Prostate gland (tissue), 2 donors: ENCODE measurements around the gene PRKCI. TPM values are rescaled to one million over a fixed set of nuclear protein-coding genes. Genes with fewer than 3 reads are reported as not detected.

ENCODE experiments used
- DNase-seq: peaks from one replicate; pipeline ENCODE4 v3.0.0-alpha.2; 2019; ENCODE audit warnings: low spot score
- H3K27ac ChIP-seq, 2 donors: fragments of 200-600 bp; sonication (generic); 2 replicates each; pipeline ENCODE4 v1.5.1; 2017 to 2019
- H3K27me3 ChIP-seq: fragments of 200-600 bp; sonication (generic); replicated peaks from 2 replicates; pipeline ENCODE4 v1.5.1; 2019; ENCODE audit not compliant: insufficient read depth
- H3K36me3 ChIP-seq, 2 donors: fragments of 200-600 bp; sonication (generic); 1 replicate in 1 of 2; 2 replicates in 1 of 2; pipeline versions ENCODE4 v1.5.1 to v1.8.1; 2017 to 2019
- H3K4me1 ChIP-seq: fragments of 200-600 bp; sonication (generic); replicated peaks from 2 replicates; pipeline ENCODE4 v1.5.1; 2019
- H3K4me3 ChIP-seq, 2 donors: fragments of 200-600 bp; sonication (generic); 2 replicates each; pipeline ENCODE4 v1.5.1; 2017 to 2019
- H3K9me3 ChIP-seq: fragments of 200-600 bp; sonication (generic); 2 replicates; pipeline ENCODE4 v1.5.1; 2017
- CTCF ChIP-seq, 4 experiments: fragments of 200-600 bp in 2 of 4; fragments of 450-650 bp in 2 of 4; sonication (generic) in 2 of 4; IDR thresholded peaks; 1 replicate in 3 of 4; 2 replicates in 1 of 4; pipeline ENCODE4 v1.5.1; 2016 to 2019; ENCODE audit warnings: antibody characterized with exemption in 4 of 4, mild to moderate bottlenecking in 2 of 4, moderate library complexity in 2 of 4
- POLR2A ChIP-seq: fragments of 450-650 bp; IDR thresholded peaks from one replicate; pipeline ENCODE4 v1.6.1; 2016; ENCODE audit warnings: antibody characterized with exemption, mild to moderate bottlenecking
- POLR2AphosphoS5 ChIP-seq: sonication (generic); formaldehyde crosslinking; IDR thresholded peaks from one replicate; pipeline ENCODE4 v1.6.1; 2017; ENCODE audit warnings: antibody characterized with exemption
- WGBS: methylation state at CpG from one replicate; pipeline ENCODE4 v1.1.5; 2018; 5-methylcytosine and 5-hydroxymethylcytosine counted together
- intact Hi-C: fragments of 100-400 bp; cut with DNase I; formaldehyde crosslinking; loops from one replicate; pipeline ENCODE4 v1.14.2; 2022
- total RNA-seq, 2 donors: library from RNA; depleted of rRNA; stranded (reverse); fragments of >200 nt; gene quantifications; one replicate each; pipeline ENCODE4 v1.1.0, GENCODE V29; 2016

Gene PRKCI
- total RNA-seq, 2 donors from 2014 or later = 44.6 to 74.4 TPM

GRCh38 chr3:170225166-170225565, 2.9 kb downstream of the PRKCI start:
- TF ChIP-seq CTCF (IDR thresholded peaks at IDR 0.05) (no peak), POLR2AphosphoS5 (no peak), POLR2A (no peak)
- no peaks in the 10 kb centered on the region for H3K27me3 ChIP-seq
- no peaks in the 10 kb centered on the region for H3K9me3 ChIP-seq
- H3K36me3 ChIP-seq = no peaks in the 10 kb centered on the region
- DNase-seq = no peak
- peaks cover 6% of the 10 kb centered on the region for H3K4me1 ChIP-seq
- 93% methylated on average over 1 of the region's 1 CpG for WGBS
- no peak overlapping the region for H3K4me3 ChIP-seq
- intact Hi-C loops = no loop called here
- no peak overlapping the region for H3K27ac ChIP-seq

- Histone ChIP-seq H3K4me3 (no peak overlapping the region), H3K9me3 (no peaks in the 10 kb centered on the region), H3K27ac (no peak overlapping the region), H3K27me3 (no peaks in the 10 kb centered on the region), H3K36me3 (no peaks in the 10 kb centered on the region), H3K4me1 (peaks cover 6% of the 10 kb centered on the region)
- TF ChIP-seq POLR2A = no peak
- TF ChIP-seq POLR2AphosphoS5 = no peak
- no peak for TF ChIP-seq CTCF (IDR thresholded peaks at IDR 0.05)
- DNase-seq = no peak
- 34% methylated on average over 1 of the region's 1 CpG for WGBS
- intact Hi-C loops = no loop called here
These were observed 4.3 kb downstream of the PRKCI start for GRCh38 chr3:170226426-170226960.

GRCh38 chr3:170228093-170228766, 6.0 kb downstream of the PRKCI start:
- intact Hi-C loops = no loop called here
- Histone ChIP-seq H3K27ac (no peak overlapping the region), H3K36me3 (no peaks in the 10 kb centered on the region), H3K9me3 (no peaks in the 10 kb centered on the region), H3K27me3 (no peaks in the 10 kb centered on the region), H3K4me1 (peaks cover 6% of the 10 kb centered on the region), H3K4me3 (no peak overlapping the region)
- DNase-seq = no peak
- WGBS = 63% methylated on average over 2 of the region's 2 CpGs
- no peak for TF ChIP-seq CTCF (IDR thresholded peaks at IDR 0.05)
- no peak for TF ChIP-seq POLR2A
- no peak for TF ChIP-seq POLR2AphosphoS5

- TF ChIP-seq POLR2A (no peak), CTCF (IDR thresholded peaks at IDR 0.05) (no peak), POLR2AphosphoS5 (no peak)
- Histone ChIP-seq H3K27me3 (no peaks in the 10 kb centered on the region), H3K9me3 (no peaks in the 10 kb centered on the region), H3K27ac (no peak overlapping the region), H3K36me3 (peaks cover 0 to 4% of the 10 kb centered on the region in 2 donors), H3K4me3 (no peak overlapping the region), H3K4me1 (no peaks in the 10 kb centered on the region)
- intact Hi-C loops = no loop called here
- DNase-seq = no peak
- 98% methylated on average over 5 of the region's 5 CpGs for WGBS
These were observed 10.0 kb downstream of the PRKCI start for GRCh38 chr3:170232266-170232665.

GRCh38 chr3:170233530-170233929, 11.3 kb downstream of the PRKCI start:
- DNase-seq = no peak
- Histone ChIP-seq H3K4me3 (no peak overlapping the region), H3K9me3 (no peaks in the 10 kb centered on the region), H3K4me1 (no peaks in the 10 kb centered on the region), H3K27me3 (no peaks in the 10 kb centered on the region), H3K36me3 (peaks cover 0 to 4% of the 10 kb centered on the region in 2 donors), H3K27ac (peak overlapping the region; percentile 39 to 46)
- 75% methylated on average over 6 of the region's 6 CpGs for WGBS
- TF ChIP-seq CTCF (IDR thresholded peaks at IDR 0.05) = no peak
- peak; percentile 72 for TF ChIP-seq POLR2AphosphoS5
- TF ChIP-seq POLR2A = no peak
- intact Hi-C loops = no loop called here
